Body of pancreas (tissue), 4 donors: ENCODE results near the gene ST6GALNAC3. TPM values are rescaled to one million over a fixed set of nuclear protein-coding genes. Genes with fewer than 3 reads are reported as not detected.
A peak's percentile ranks its signal among the peaks of the same experiment; 100 is the strongest.

Source experiments
- ATAC-seq: fragments of 150-250 bp; one replicate; pipeline ENCODE4 v1.9.1; 2016
- DNase-seq, 4 donors: peaks; one replicate each; pipeline ENCODE4 v3.0.0-alpha.2; 2019
- H3K27ac ChIP-seq, 4 donors: fragments of 200-600 bp; sonication (generic); 1 replicate in 3 of 4; 2 replicates in 1 of 4; pipeline versions ENCODE4 v1.5.1 to v1.6.1; 2016 to 2019; ENCODE audit warnings: mild to moderate bottlenecking in 1 of 4, mixed read lengths in 1 of 4, moderate library complexity in 1 of 4
- H3K27me3 ChIP-seq, 2 donors: fragments of 200-600 bp; sonication (generic); one replicate each; pipeline ENCODE4 v1.6.0; 2016; ENCODE audit warnings: mild to moderate bottlenecking in 1 of 2
- H3K36me3 ChIP-seq, 2 donors: fragments of 200-600 bp; sonication (generic); replicated peaks in 1 of 2; 2 replicates each; pipeline ENCODE4 v1.5.1; 2016; ENCODE audit warnings: low read depth in 2 of 2; ENCODE audit not compliant: insufficient read depth in 1 of 2
- H3K4me1 ChIP-seq: fragments of 200-600 bp; sonication (generic); one replicate; pipeline ENCODE4 v1.6.0; 2016
- H3K4me3 ChIP-seq, 2 donors: fragments of 200-600 bp; sonication (generic); 1 replicate in 1 of 2; 2 replicates in 1 of 2; pipeline ENCODE4 v1.5.1; 2016 to 2019
- H3K9me3 ChIP-seq, 3 donors: fragments of 200-600 bp; sonication (generic); 1 replicate in 2 of 3; 2 replicates in 1 of 3; pipeline ENCODE4 v1.5.1; 2016
- POLR2A ChIP-seq, 3 donors: fragments of 450-650 bp; IDR thresholded peaks; one replicate each; pipeline ENCODE4 v1.6.1; 2016; ENCODE audit warnings: antibody characterized with exemption in 3 of 3, mild to moderate bottlenecking in 2 of 3
- WGBS, 2 donors: methylation state at CpG; one replicate each; pipeline ENCODE4 v1.1.5; 2017; 5-methylcytosine and 5-hydroxymethylcytosine counted together
- intact Hi-C: fragments of 100-400 bp; cut with DNase I; formaldehyde crosslinking; loops from one replicate; pipeline ENCODE4 v1.15.1; 2023
- total RNA-seq, 2 donors: library from RNA; depleted of rRNA; stranded (reverse); fragments of >200 nt; gene quantifications; one replicate each; pipeline ENCODE4 v1.1.0, GENCODE V29; 2016
- TF ChIP-seq, protein P1 (sequence below), 7 experiments: fragments of 450-650 bp in 4 of 7; fragments of 200-600 bp in 3 of 7; sonication (generic) in 3 of 7; IDR thresholded peaks; one replicate each; pipeline ENCODE4 v1.5.1; 2016 to 2019; ENCODE audit warnings: antibody characterized with exemption in 7 of 7

The ST6GALNAC3 gene
- total RNA-seq, 2 donors from 2014 or later = 1.3 to 2.3 TPM

DNA sequence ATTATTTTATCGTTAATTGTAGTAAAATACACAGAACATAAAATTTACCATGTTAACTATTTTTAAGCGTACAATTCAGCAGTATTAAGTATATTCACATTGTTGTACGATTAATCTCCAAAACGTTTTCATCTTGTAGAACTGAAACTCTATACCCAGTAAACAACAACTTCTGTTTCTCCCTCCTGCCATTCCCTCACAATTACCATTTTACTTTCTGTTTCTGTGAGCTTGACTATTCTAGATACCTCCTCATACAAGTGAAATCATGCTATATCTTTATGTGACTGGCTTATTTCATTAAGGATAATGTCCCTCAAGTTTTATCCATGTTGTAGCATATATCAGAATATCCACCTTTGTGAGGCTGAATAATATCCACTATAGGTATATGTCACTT, 156.8 kb downstream of the ST6GALNAC3 start:
- Histone ChIP-seq H3K4me3 (no peak overlapping the region), H3K4me1 (peaks cover 4% of the 10 kb centered on the region), H3K36me3 (no peaks in the 10 kb centered on the region), H3K9me3 (no peaks in the 10 kb centered on the region), H3K27me3 (no peaks in the 10 kb centered on the region), H3K27ac (no peak overlapping the region)
- ATAC-seq = no peak
- TF ChIP-seq, protein P1, sequence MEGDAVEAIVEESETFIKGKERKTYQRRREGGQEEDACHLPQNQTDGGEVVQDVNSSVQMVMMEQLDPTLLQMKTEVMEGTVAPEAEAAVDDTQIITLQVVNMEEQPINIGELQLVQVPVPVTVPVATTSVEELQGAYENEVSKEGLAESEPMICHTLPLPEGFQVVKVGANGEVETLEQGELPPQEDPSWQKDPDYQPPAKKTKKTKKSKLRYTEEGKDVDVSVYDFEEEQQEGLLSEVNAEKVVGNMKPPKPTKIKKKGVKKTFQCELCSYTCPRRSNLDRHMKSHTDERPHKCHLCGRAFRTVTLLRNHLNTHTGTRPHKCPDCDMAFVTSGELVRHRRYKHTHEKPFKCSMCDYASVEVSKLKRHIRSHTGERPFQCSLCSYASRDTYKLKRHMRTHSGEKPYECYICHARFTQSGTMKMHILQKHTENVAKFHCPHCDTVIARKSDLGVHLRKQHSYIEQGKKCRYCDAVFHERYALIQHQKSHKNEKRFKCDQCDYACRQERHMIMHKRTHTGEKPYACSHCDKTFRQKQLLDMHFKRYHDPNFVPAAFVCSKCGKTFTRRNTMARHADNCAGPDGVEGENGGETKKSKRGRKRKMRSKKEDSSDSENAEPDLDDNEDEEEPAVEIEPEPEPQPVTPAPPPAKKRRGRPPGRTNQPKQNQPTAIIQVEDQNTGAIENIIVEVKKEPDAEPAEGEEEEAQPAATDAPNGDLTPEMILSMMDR (IDR thresholded peaks at IDR 0.05) = no peak
- 56 to 75% methylated on average over 4 of the region's 4 CpGs for WGBS, 2 donors
- intact Hi-C loops = no loop called here
- DNase-seq = no peak

DNA sequence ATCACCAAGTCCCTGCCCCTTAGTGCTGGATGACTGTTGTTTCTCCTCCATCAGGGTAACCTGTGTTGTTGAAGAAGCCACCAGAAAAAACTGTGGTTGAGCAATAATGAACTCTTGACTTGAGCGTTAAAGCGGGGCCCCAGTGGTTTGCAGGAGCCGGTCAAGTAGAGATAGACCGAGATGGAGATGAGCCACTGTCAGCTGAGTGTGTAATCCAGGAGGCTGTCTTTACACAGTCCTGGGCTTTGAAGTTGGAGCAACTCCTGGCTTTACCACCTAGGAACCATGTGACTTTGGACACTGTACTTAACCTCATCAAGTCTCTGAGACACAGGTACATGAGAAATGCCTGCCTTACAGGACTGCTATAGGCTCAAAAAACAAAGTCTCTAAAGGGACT, 158.1 kb downstream of the ST6GALNAC3 start:
- DNase-seq (no peak), ATAC-seq (no peak)
- Histone ChIP-seq H3K27ac (no peak overlapping the region), H3K27me3 (no peaks in the 10 kb centered on the region), H3K9me3 (no peaks in the 10 kb centered on the region), H3K4me3 (no peak overlapping the region), H3K36me3 (no peaks in the 10 kb centered on the region), H3K4me1 (peaks cover 4% of the 10 kb centered on the region)
- WGBS, 2 donors = 93 to 95% methylated on average over 4 of the region's 4 CpGs
- intact Hi-C loops = no loop called here
- TF ChIP-seq POLR2A (IDR thresholded peaks at IDR 0.05) = no peak
- TF ChIP-seq, protein P1 (IDR thresholded peaks at IDR 0.05) = no peak

DNA sequence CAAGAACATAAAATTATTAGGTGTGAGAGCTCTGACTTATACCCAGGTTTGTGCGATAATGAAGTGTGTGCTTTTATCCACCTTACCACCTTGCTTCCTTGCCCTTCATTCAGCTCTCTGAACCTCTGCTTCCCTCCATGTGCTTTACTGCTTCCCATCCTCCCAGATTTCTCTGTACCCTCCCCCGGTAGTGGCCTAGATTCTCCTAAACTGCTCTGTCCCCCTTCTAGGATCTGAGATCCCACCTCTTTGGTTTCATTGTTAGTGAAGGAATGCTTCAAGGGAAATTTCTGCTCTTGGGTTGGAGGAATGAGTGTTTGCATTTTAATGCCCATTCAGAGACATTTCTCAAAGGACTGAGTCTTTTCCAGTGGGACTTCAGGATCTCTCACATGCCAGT, 159.5 kb downstream of the ST6GALNAC3 start:
- H3K27me3 ChIP-seq = no peaks in the 10 kb centered on the region
- TF ChIP-seq POLR2A (IDR thresholded peaks at IDR 0.05) = no peak
- TF ChIP-seq, protein P1 (IDR thresholded peaks at IDR 0.05) = no peak
- H3K4me3 ChIP-seq = no peak overlapping the region
- H3K27ac ChIP-seq = no peak overlapping the region
- intact Hi-C loops = no loop called here
- no peak for ATAC-seq
- WGBS, 2 donors = 72 to 90% methylated on average over 2 of the region's 2 CpGs
- H3K9me3 ChIP-seq = no peaks in the 10 kb centered on the region
- no peaks in the 10 kb centered on the region for H3K36me3 ChIP-seq
- H3K4me1 ChIP-seq = peaks cover 2% of the 10 kb centered on the region
- no peak for DNase-seq

GRCh38 chr1:76237211-76237610, 162.7 kb downstream of the ST6GALNAC3 start:
- Histone ChIP-seq H3K27ac (no peak overlapping the region), H3K9me3 (no peaks in the 10 kb centered on the region), H3K27me3 (no peaks in the 10 kb centered on the region), H3K4me3 (no peak overlapping the region), H3K4me1 (no peaks in the 10 kb centered on the region), H3K36me3 (no peaks in the 10 kb centered on the region)
- intact Hi-C loops = no loop called here
- DNase-seq = no peak
- 77 to 88% methylated on average over 5 of the region's 5 CpGs for WGBS, 2 donors
- no peak for ATAC-seq
- TF ChIP-seq POLR2A (IDR thresholded peaks at IDR 0.05) = no peak
- TF ChIP-seq, protein P1 (IDR thresholded peaks at IDR 0.05) = no peak

DNA sequence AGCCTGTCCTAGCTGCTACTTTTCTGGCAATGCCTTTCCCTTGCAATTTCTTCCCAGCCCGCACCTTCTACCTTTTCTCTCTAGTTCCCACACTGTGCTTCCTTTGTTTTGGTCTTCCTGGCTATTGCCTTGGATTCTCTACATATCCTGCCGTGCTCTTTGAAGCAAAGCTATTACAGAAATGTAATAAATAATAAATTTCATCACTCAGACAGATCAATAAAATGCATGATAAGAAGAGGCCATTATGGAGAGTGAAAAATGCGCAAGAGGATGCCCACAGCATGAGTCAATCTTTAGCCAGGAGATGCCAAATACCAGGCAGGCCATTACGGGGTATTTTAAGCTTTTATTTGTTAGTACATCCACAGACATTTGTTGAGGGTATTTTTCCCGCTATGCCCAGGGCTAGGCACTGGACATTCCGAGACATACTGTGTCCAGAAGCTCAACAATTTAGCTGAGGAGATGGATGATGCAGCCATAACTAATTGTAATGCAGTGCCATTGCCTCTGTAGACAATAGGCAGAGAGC, 163.6 kb downstream of the ST6GALNAC3 start:
- no peaks in the 10 kb centered on the region for H3K27me3 ChIP-seq
- ATAC-seq = peak; percentile 66
- H3K27ac ChIP-seq = no peak overlapping the region
- 34 to 37% methylated on average over 6 of the region's 6 CpGs for whole genome bisulfite sequencing, 2 donors
- DNase-seq = no peak
- H3K4me1 ChIP-seq = no peaks in the 10 kb centered on the region
- TF ChIP-seq POLR2A (IDR thresholded peaks at IDR 0.05) = no peak
- TF ChIP-seq, protein P1 (IDR thresholded peaks at IDR 0.05) = no peak
- no peaks in the 10 kb centered on the region for H3K9me3 ChIP-seq
- no peak overlapping the region for H3K4me3 ChIP-seq
- H3K36me3 ChIP-seq = no peaks in the 10 kb centered on the region
- intact Hi-C loops = no loop called here
